Transverse colon (tissue), 4 donors: ENCODE results near the gene STAT5B. TPM values are rescaled to one million over a fixed set of nuclear protein-coding genes. Genes with fewer than 3 reads are reported as not detected.
"Not testable (repeated sequence)": the region's sequence is repeated elsewhere in the genome, so short reads cannot be mapped to it uniquely, and the experiment has no call there.

Experiments
- DNase-seq: peaks from one replicate; pipeline ENCODE4 v3.0.0-alpha.2; 2019
- H3K27ac ChIP-seq, 4 donors: fragments of 200-600 bp; sonication (generic); 2 replicates each; pipeline ENCODE4 v1.5.1; 2016 to 2018; ENCODE audit warnings: inconsistent platforms in 4 of 4
- H3K27me3 ChIP-seq: fragments of 200-600 bp; sonication (generic); 2 replicates; pipeline ENCODE4 v1.5.1; 2017; ENCODE audit warnings: inconsistent platforms
- H3K36me3 ChIP-seq, 4 donors: fragments of 200-600 bp; sonication (generic); 2 replicates each; pipeline ENCODE4 v1.5.1; 2017 to 2019; ENCODE audit warnings: inconsistent platforms in 4 of 4
- H3K4me1 ChIP-seq, 4 donors: fragments of 200-600 bp; sonication (generic); 2 replicates each; pipeline ENCODE4 v1.5.1; 2017 to 2020; ENCODE audit warnings: inconsistent platforms in 4 of 4
- H3K4me3 ChIP-seq, 4 donors: fragments of 200-600 bp; sonication (generic); 1 replicate in 1 of 4; 2 replicates in 3 of 4; pipeline versions ENCODE4 v1.5.1 to v1.6.1; 2017 to 2019; ENCODE audit warnings: inconsistent platforms in 4 of 4
- H3K9me3 ChIP-seq, 2 donors: fragments of 200-600 bp; sonication (generic); 2 replicates each; pipeline ENCODE4 v1.5.1; 2017 to 2019; ENCODE audit warnings: inconsistent platforms in 2 of 2
- CTCF ChIP-seq, 5 experiments: fragments of 200-600 bp in 3 of 5; fragments of 450-650 bp in 2 of 5; sonication (generic) in 3 of 5; IDR thresholded peaks; 1 replicate in 2 of 5; 2 replicates in 3 of 5; pipeline ENCODE4 v1.5.1; 2016 to 2017; ENCODE audit warnings: antibody characterized with exemption in 5 of 5, inconsistent platforms in 3 of 5, mild to moderate bottlenecking in 2 of 5, moderate library complexity in 1 of 5
- EP300 ChIP-seq: sonication (generic); formaldehyde crosslinking; IDR thresholded peaks from one replicate; pipeline ENCODE4 v1.6.1; 2017; ENCODE audit warnings: antibody characterized with exemption, low read depth
- POLR2A ChIP-seq: fragments of 450-650 bp; IDR thresholded peaks from one replicate; pipeline ENCODE4 v1.6.1; 2016; ENCODE audit warnings: antibody characterized with exemption, mild to moderate bottlenecking, moderate library complexity
- POLR2AphosphoS5 ChIP-seq, 3 donors: sonication (generic); formaldehyde crosslinking; IDR thresholded peaks; one replicate each; pipeline ENCODE4 v1.6.1; 2016; ENCODE audit warnings: antibody characterized with exemption in 3 of 3
- WGBS, 2 donors: methylation state at CpG; one replicate each; pipeline ENCODE4 v1.1.5; 2018; ENCODE audit warnings: low coverage in 1 of 2; 5-methylcytosine and 5-hydroxymethylcytosine counted together
- in situ Hi-C, 4 donors: fragments of 200-750 bp; cut with MboI; loops; one replicate each; pipeline versions ENCODE4 v1.15.0 to v1.15.1; 2017; ENCODE audit warnings: low sequenced_read_pairs in 3 of 4, low pct_ligation_motif_present in 1 of 4, low pct_unique_long_range_greater_than_20kb in 1 of 4
- intact Hi-C: fragments of 100-400 bp; cut with DNase I; formaldehyde crosslinking; loops from one replicate; pipeline ENCODE4 v1.15.1; 2023; ENCODE audit warnings: low total_unique reads
- total RNA-seq, 4 donors: library from RNA; depleted of rRNA; stranded (reverse); fragments of >200 nt; gene quantifications; one replicate each; pipeline ENCODE4 v1.1.0, GENCODE V29; 2016

The STAT5B gene
- total RNA-seq, 4 donors from 2014 or later: 51.3 to 151 (median 79.1) TPM

GRCh38 chr17:42301022-42301421 lies 24.8 kb upstream of the STAT5B start:
- intact Hi-C loops (no loop called here), in situ Hi-C loops (loop anchor here in 1 of 4 donors (25.0 kb wide), 1 partner anchor 211 kb away; no protein-coding TSS in a partner anchor)
- H3K27me3 ChIP-seq: no peaks in the 10 kb centered on the region
- no peaks in the 10 kb centered on the region for H3K4me1 ChIP-seq
- TF ChIP-seq POLR2A (no peak), CTCF (IDR thresholded peaks at IDR 0.05) (no peak), EP300 (no peak), POLR2AphosphoS5 (IDR thresholded peaks at IDR 0.05) (no peak)
- no peaks in the 10 kb centered on the region for H3K9me3 ChIP-seq
- H3K36me3 ChIP-seq: peaks cover 0 to 28% (median 13%) of the 10 kb centered on the region in 4 donors
- no peak overlapping the region for H3K4me3 ChIP-seq
- DNase-seq: no peak
- no peak overlapping the region for H3K27ac ChIP-seq
- 89 to 100% methylated on average over 2 to 9 of the region's 9 CpGs for WGBS, 2 donors

GRCh38 chr17:42299913-42300312 lies 23.7 kb upstream of the STAT5B start:
- H3K9me3 ChIP-seq, H3K27ac ChIP-seq, H3K4me1 ChIP-seq, H3K4me3 ChIP-seq, DNase-seq, intact Hi-C loops, H3K27me3 ChIP-seq: not testable (repeated sequence)
- in situ Hi-C loops: loop anchor here in 1 of 4 donors (25.0 kb wide), 1 partner anchor 212 kb away; no protein-coding TSS in a partner anchor
- no CpG with 5 or more reads among the region's 17 CpGs for WGBS, 2 donors
- peaks cover 0 to 39% (median 16%) of the 10 kb centered on the region in 4 donors for H3K36me3 ChIP-seq

- WGBS, 2 donors: 95% methylated on average over 10 of the region's 10 CpGs; no CpG with 5 or more reads in 1 of the 2 donors
- H3K27ac ChIP-seq, intact Hi-C loops: not testable (repeated sequence)
These were observed 23.2 kb upstream of the STAT5B start for GRCh38 chr17:42299361-42299760.

DNA sequence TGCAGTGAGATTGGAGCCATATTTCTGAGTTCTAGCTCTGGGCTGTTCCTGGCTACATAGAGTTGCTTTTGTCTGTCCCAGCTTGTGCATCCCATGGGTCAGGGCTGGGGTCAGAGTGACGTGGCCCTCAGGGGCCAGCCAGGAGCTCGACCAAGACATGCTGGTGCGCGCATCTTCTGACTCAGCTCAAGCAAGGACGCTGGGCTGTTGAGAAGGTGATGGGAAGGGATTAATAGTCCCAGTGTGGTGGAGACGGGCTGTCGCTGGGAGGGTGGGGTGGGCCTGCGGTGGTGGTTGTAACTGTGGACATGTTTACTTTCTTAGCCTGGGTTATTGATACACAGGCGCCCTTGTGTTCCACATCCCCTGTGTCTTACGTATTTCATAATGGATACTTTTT lies 21.6 kb upstream of the STAT5B start:
- DNase-seq, intact Hi-C loops, H3K9me3 ChIP-seq, H3K27me3 ChIP-seq, H3K27ac ChIP-seq, H3K4me1 ChIP-seq, H3K4me3 ChIP-seq, in situ Hi-C loops: not testable (repeated sequence)
- 86 to 89% methylated on average over 5 of the region's 10 CpGs for WGBS, 2 donors
- H3K36me3 ChIP-seq: peaks cover 0 to 30% (median 12%) of the 10 kb centered on the region in 4 donors

More at GRCh38 chr17:42299361-42299760, 23.2 kb upstream of the STAT5B start:
- H3K27me3 ChIP-seq, H3K4me1 ChIP-seq, H3K9me3 ChIP-seq, in situ Hi-C loops, DNase-seq, H3K4me3 ChIP-seq: not testable (repeated sequence)
- H3K36me3 ChIP-seq: peaks cover 0 to 42% (median 14%) of the 10 kb centered on the region in 4 donors

- Histone ChIP-seq H3K27me3 (no peaks in the 10 kb centered on the region), H3K4me1 (no peaks in the 10 kb centered on the region), H3K4me3 (no peak overlapping the region), H3K36me3 (peaks cover 0 to 17% (median 6%) of the 10 kb centered on the region in 4 donors), H3K27ac (no peak overlapping the region), H3K9me3 (no peaks in the 10 kb centered on the region)
- no peak for TF ChIP-seq POLR2AphosphoS5 (IDR thresholded peaks at IDR 0.05)
- no peak for TF ChIP-seq EP300
- TF ChIP-seq CTCF (IDR thresholded peaks at IDR 0.05): no peak
- no peak for TF ChIP-seq POLR2A
- in situ Hi-C loops (no loop called here), intact Hi-C loops (no loop called here)
- no peak for DNase-seq
- WGBS, 2 donors: 86 to 98% methylated on average over 2 to 3 of the region's 3 CpGs
These were observed 19.8 kb upstream of the STAT5B start for GRCh38 chr17:42296012-42296411.
